ENCODE results near the gene TRMO.

DNA sequence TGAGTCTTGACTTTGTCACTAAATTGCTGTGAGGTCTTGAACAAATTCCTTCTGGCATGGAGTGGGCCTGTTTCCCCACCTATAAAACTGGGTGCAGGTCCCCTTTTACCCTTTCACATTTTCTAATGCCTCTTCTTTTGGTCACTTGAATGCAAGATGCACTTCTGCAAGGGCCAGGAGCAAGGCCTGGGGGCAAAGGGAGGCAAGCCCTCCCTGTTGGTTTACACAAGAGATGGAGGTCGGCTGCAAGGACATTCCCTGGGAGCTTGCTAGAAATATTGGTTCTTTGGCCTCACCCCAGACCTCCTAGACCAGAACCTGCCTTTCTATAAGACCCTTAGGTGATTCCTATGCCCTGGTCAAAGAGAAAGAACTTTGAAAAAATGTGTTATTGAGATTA lies 63.5 kb downstream of the TRMO start:
- TF ChIP-seq TAF1 (IDR thresholded peaks at IDR 0.05; ENCODE audit: borderline replicate concordance, insufficient read depth, low read length) (no peak), POLR2AphosphoS5 (IDR thresholded peaks at IDR 0.05; ENCODE audit: low read depth, low read length) (no peak), SIN3A (IDR thresholded peaks at IDR 0.05; ENCODE audit: borderline replicate concordance, insufficient read depth, low read length) (no peak)
